Mesothelial cell of epicardium (in vitro differentiated cells): Measurements from ENCODE around the gene SCTR. TPM values are rescaled to one million over a fixed set of nuclear protein-coding genes. Genes with fewer than 3 reads are reported as not detected.

Experiments
- DNase-seq, 2 experiments: peaks; one replicate each; pipeline ENCODE4 v3.0.0; 2021; ENCODE audit warnings: low spot score in 2 of 2; ENCODE audit not compliant: unreplicated experiment in 2 of 2
- H3K27ac Mint-ChIP-seq: 2 replicates; pipeline ENCODE4 v1.8.0; 2021; ENCODE audit warnings: mixed read lengths
- H3K27me3 Mint-ChIP-seq: 2 replicates; pipeline ENCODE4 v1.8.0; 2021; ENCODE audit warnings: low read depth, mixed read lengths
- H3K36me3 Mint-ChIP-seq: 2 replicates; pipeline ENCODE4 v1.8.0; 2021; ENCODE audit warnings: mixed read lengths
- H3K4me1 Mint-ChIP-seq: 2 replicates; pipeline ENCODE4 v1.8.0; 2021; ENCODE audit warnings: mixed read lengths
- H3K4me3 Mint-ChIP-seq: 2 replicates; pipeline ENCODE4 v1.8.0; 2021; ENCODE audit warnings: mild to moderate bottlenecking, moderate library complexity, mixed read lengths
- H3K9me3 Mint-ChIP-seq: 2 replicates; pipeline ENCODE4 v1.8.0; 2021; ENCODE audit warnings: mixed read lengths
- CTCF ChIP-seq: fragments of 200-600 bp; sonication (generic); IDR thresholded peaks from one replicate; pipeline ENCODE4 v1.5.0; 2021; ENCODE audit warnings: antibody characterized with exemption; ENCODE audit not compliant: unreplicated experiment
- total RNA-seq: library from RNA; stranded (reverse); gene quantifications from 3 replicates; pipeline ENCODE4 v1.2.1, GENCODE V29; 2021

The SCTR gene
- total RNA-seq, 1 donor from 2014 or later, result 1.3 TPM

GRCh38 chr2:119453972-119454593, 70.2 kb downstream of the SCTR start:
- Mint-ChIP-seq H3K9me3 (peaks cover 6% of the 10 kb centered on the region), H3K4me3 (no peak overlapping the region), H3K27ac (no peak overlapping the region), H3K36me3 (no peaks in the 10 kb centered on the region), H3K27me3 (peaks cover 2% of the 10 kb centered on the region), H3K4me1 (peaks cover 1% of the 10 kb centered on the region)
- DNase-seq, result no peak
- TF ChIP-seq CTCF, result no peak

GRCh38 chr2:119451336-119452050, 72.8 kb downstream of the SCTR start:
- no peaks in the 10 kb centered on the region for H3K36me3 Mint-ChIP-seq
- H3K9me3 Mint-ChIP-seq, result peaks cover 6% of the 10 kb centered on the region
- peaks cover 2% of the 10 kb centered on the region for H3K27me3 Mint-ChIP-seq
- H3K4me1 Mint-ChIP-seq, result no peaks in the 10 kb centered on the region
- H3K27ac Mint-ChIP-seq, result no peak overlapping the region
- no peak for DNase-seq
- H3K4me3 Mint-ChIP-seq, result no peak overlapping the region
- no peak for TF ChIP-seq CTCF

- H3K36me3 Mint-ChIP-seq, result no peaks in the 10 kb centered on the region
- H3K4me1 Mint-ChIP-seq, result no peaks in the 10 kb centered on the region
- H3K4me3 Mint-ChIP-seq, result no peak overlapping the region
- no peak for DNase-seq
- no peak overlapping the region for H3K27ac Mint-ChIP-seq
- H3K9me3 Mint-ChIP-seq, result no peaks in the 10 kb centered on the region
- peaks cover 2% of the 10 kb centered on the region for H3K27me3 Mint-ChIP-seq
- no peak for TF ChIP-seq CTCF
Measured at GRCh38 chr2:119449521-119449920, 74.8 kb downstream of the SCTR start.

- Mint-ChIP-seq H3K4me3 (no peak overlapping the region), H3K9me3 (no peaks in the 10 kb centered on the region), H3K36me3 (no peaks in the 10 kb centered on the region), H3K27me3 (peaks cover 2% of the 10 kb centered on the region), H3K27ac (no peak overlapping the region), H3K4me1 (no peaks in the 10 kb centered on the region)
- DNase-seq, result no peak
- no peak for TF ChIP-seq CTCF
Measured at GRCh38 chr2:119448427-119449141, 75.7 kb downstream of the SCTR start.

GRCh38 chr2:119446037-119446436, 78.2 kb downstream of the SCTR start:
- Mint-ChIP-seq H3K9me3 (no peaks in the 10 kb centered on the region), H3K36me3 (no peaks in the 10 kb centered on the region), H3K27me3 (peaks cover 2% of the 10 kb centered on the region), H3K4me1 (no peaks in the 10 kb centered on the region), H3K27ac (no peak overlapping the region), H3K4me3 (no peak overlapping the region)
- DNase-seq, result no peak
- no peak for TF ChIP-seq CTCF
